GM23338 (cell line): ENCODE measurements around the gene RNF217. TPM values are rescaled to one million over a fixed set of nuclear protein-coding genes. Genes with fewer than 3 reads are reported as not detected.

Experiments used
- ATAC-seq: fragments of 200-7000 bp; cut with Tn5 transposase; 3 replicates; pipeline ENCODE4 v1.9.1; 2020
- DNase-seq: peaks from one replicate; pipeline ENCODE4 v3.0.0-alpha.2; 2015; ENCODE audit warnings: low spot score
- H2AFZ ChIP-seq: fragments of 200-600 bp; sonication (generic); 2 replicates; pipeline ENCODE4 v1.8.0; 2016; ENCODE audit warnings: antibody characterized with exemption, mild to moderate bottlenecking, moderate library complexity
- H3F3A ChIP-seq: fragments of 200-600 bp; sonication (generic); replicated peaks from 2 replicates; pipeline ENCODE4 v1.8.0; 2017; ENCODE audit warnings: antibody characterized with exemption, mixed run types, low read depth
- H3K27ac ChIP-seq: fragments of 200-600 bp; sonication (generic); 2 replicates; pipeline ENCODE4 v1.6.1; 2016; ENCODE audit warnings: low read depth
- H3K27me3 ChIP-seq: fragments of 200-600 bp; sonication (generic); 2 replicates; pipeline ENCODE4 v1.8.0; 2016; ENCODE audit warnings: mild to moderate bottlenecking, mixed run types, moderate library complexity; ENCODE audit not compliant: insufficient read depth
- H3K36me3 ChIP-seq: fragments of 200-600 bp; sonication (generic); 2 replicates; pipeline ENCODE4 v1.8.0; 2016; ENCODE audit warnings: mild to moderate bottlenecking; ENCODE audit not compliant: insufficient read depth
- H3K4me1 ChIP-seq: fragments of 200-600 bp; sonication (generic); 2 replicates; pipeline ENCODE4 v1.8.0; 2016; ENCODE audit warnings: mild to moderate bottlenecking, moderate library complexity; ENCODE audit not compliant: insufficient read depth
- H3K4me2 ChIP-seq: fragments of 200-600 bp; sonication (generic); 2 replicates; pipeline ENCODE4 v1.7.1; 2017; ENCODE audit warnings: mixed run types
- H3K4me3 ChIP-seq: fragments of 200-600 bp; sonication (generic); 2 replicates; pipeline ENCODE4 v1.6.1; 2016; ENCODE audit warnings: mixed run types
- H3K79me2 ChIP-seq: fragments of 200-600 bp; sonication (generic); replicated peaks from 2 replicates; pipeline ENCODE4 v1.8.0; 2017; ENCODE audit warnings: mild to moderate bottlenecking; ENCODE audit not compliant: insufficient read depth
- H3K9me2 ChIP-seq: fragments of 200-600 bp; sonication (generic); 2 replicates; pipeline ENCODE4 v1.8.0; 2017; ENCODE audit not compliant: insufficient read depth
- H4K20me1 ChIP-seq: fragments of 200-600 bp; sonication (generic); replicated peaks from 2 replicates; pipeline ENCODE4 v1.8.0; 2017; ENCODE audit warnings: mild to moderate bottlenecking; ENCODE audit not compliant: insufficient read depth
- H3K27ac Mint-ChIP-seq: 2 replicates; pipeline ENCODE4 v1.8.0; 2020; ENCODE audit warnings: inconsistent platforms, mild to moderate bottlenecking, moderate library complexity, mixed read lengths
- H3K27me3 Mint-ChIP-seq: 3 replicates; pipeline ENCODE4 v1.8.0; 2022; ENCODE audit warnings: low read depth, mild to moderate bottlenecking, moderate library complexity, mixed read lengths, inconsistent platforms; ENCODE audit not compliant: insufficient read depth, poor library complexity
- H3K36me3 Mint-ChIP-seq: 3 replicates; pipeline ENCODE4 v1.8.0; 2021; ENCODE audit warnings: low read depth, mild to moderate bottlenecking, inconsistent platforms, moderate library complexity, mixed read lengths
- H3K4me1 Mint-ChIP-seq: 3 replicates; pipeline ENCODE4 v1.8.0; 2020; ENCODE audit warnings: mild to moderate bottlenecking, inconsistent platforms, mixed read lengths
- H3K4me3 Mint-ChIP-seq: 3 replicates; pipeline ENCODE4 v1.8.0; 2021; ENCODE audit warnings: moderate library complexity, mild to moderate bottlenecking, inconsistent platforms, mixed read lengths
- H3K9me3 Mint-ChIP-seq: 3 replicates; pipeline ENCODE4 v1.8.0; 2020; ENCODE audit warnings: moderate library complexity, mild to moderate bottlenecking, inconsistent platforms, mixed read lengths
- CREB1 ChIP-seq: fragments of 250-450 bp; sonication (Bioruptor Pico); IDR thresholded peaks from 2 replicates; pipeline ENCODE4 v1.5.0; 2020; ENCODE audit warnings: low read depth, mild to moderate bottlenecking, moderate library complexity
- ZNF462 ChIP-seq: fragments of 250-450 bp; sonication (Bioruptor Pico); IDR thresholded peaks from 2 replicates; pipeline ENCODE4 v1.5.0; 2020; ENCODE audit warnings: mild to moderate bottlenecking, moderate library complexity
- polyA plus RNA-seq: library from polyadenylated mRNA; unstranded; fragments of >200 nt; fragmentation: Nextera tagmentation; extraction: Ambion mirVana; gene quantifications from 2 replicates; pipeline ENCODE4 v1.2.1, GENCODE V29; 2016
- total RNA-seq: library from RNA; depleted of rRNA; stranded (reverse); fragments of >200 nt; shearing (Covaris generic); gene quantifications from 2 replicates; pipeline ENCODE4 v1.2.3, GENCODE V29; 2014

Gene RNF217
- total and polyA plus RNA-seq, 2 experiments from 2014 or later, result 1.7 to 6.2 TPM

GRCh38 chr6:125044066-125044465 lies 81.8 kb downstream of the RNF217 start (continued):
- no peak for TF ChIP-seq ZNF462 (CRISPR knock-in tag)

GRCh38 chr6:125044667-125045066 lies 82.4 kb downstream of the RNF217 start:
- Mint-ChIP-seq H3K27me3 (no peaks in the 10 kb centered on the region), H3K4me1 (peaks cover 17% of the 10 kb centered on the region), H3K9me3 (no peaks in the 10 kb centered on the region), H3K36me3 (no peaks in the 10 kb centered on the region), H3K27ac (no peak overlapping the region), H3K4me3 (no peak overlapping the region)
- H3F3A ChIP-seq, result no peaks in the 10 kb centered on the region
- DNase-seq, result no peak
- no peaks in the 10 kb centered on the region for H3K79me2 ChIP-seq
- no peak for TF ChIP-seq CREB1
- no peak overlapping the region for H3K4me2 ChIP-seq
- H3K4me3 ChIP-seq, result no peak overlapping the region
- H3K9me2 ChIP-seq, result no peaks in the 10 kb centered on the region
- no peaks in the 10 kb centered on the region for H4K20me1 ChIP-seq
- peaks cover 5% of the 10 kb centered on the region; the same call in 1 of the 2 replicates for H3K4me1 ChIP-seq
- no peak overlapping the region for H2AFZ ChIP-seq
- H3K27ac ChIP-seq, result no peak overlapping the region
- ATAC-seq, result no peak
- no peaks in the 10 kb centered on the region for H3K36me3 ChIP-seq
- H3K27me3 ChIP-seq, result no peaks in the 10 kb centered on the region

- Histone ChIP-seq H3K36me3 (no peaks in the 10 kb centered on the region), H3K4me1 (peaks cover 5% of the 10 kb centered on the region; the same call in 1 of the 2 replicates), H3K79me2 (no peaks in the 10 kb centered on the region), H3F3A (no peaks in the 10 kb centered on the region), H3K4me3 (no peak overlapping the region), H3K9me2 (no peaks in the 10 kb centered on the region), H3K27me3 (no peaks in the 10 kb centered on the region), H3K4me2 (0 out of 2 replicates have a peak overlapping the region, but pooled peaks have one; percentile 42), H3K27ac (no peak overlapping the region), H2AFZ (no peak overlapping the region), H4K20me1 (no peaks in the 10 kb centered on the region)
- ATAC-seq (peak; percentile 58; the same call in 2 of the 3 replicates), DNase-seq (peak; percentile 8)
- H3K4me1 Mint-ChIP-seq, result peaks cover 17% of the 10 kb centered on the region
- no peaks in the 10 kb centered on the region for H3K36me3 Mint-ChIP-seq
- no peaks in the 10 kb centered on the region for H3K9me3 Mint-ChIP-seq
- H3K4me3 Mint-ChIP-seq, result no peak overlapping the region
- no peaks in the 10 kb centered on the region for H3K27me3 Mint-ChIP-seq
- no peak overlapping the region; the same call in 1 of the 2 replicates for H3K27ac Mint-ChIP-seq
- 0 out of 2 replicates have a peak, but pooled peaks have one; percentile 8 for TF ChIP-seq ZNF462 (CRISPR knock-in tag)
These were observed 84.1 kb downstream of the RNF217 start for GRCh38 chr6:125046107-125046925.
